ENCODE data around the gene REEP1.

DNA sequence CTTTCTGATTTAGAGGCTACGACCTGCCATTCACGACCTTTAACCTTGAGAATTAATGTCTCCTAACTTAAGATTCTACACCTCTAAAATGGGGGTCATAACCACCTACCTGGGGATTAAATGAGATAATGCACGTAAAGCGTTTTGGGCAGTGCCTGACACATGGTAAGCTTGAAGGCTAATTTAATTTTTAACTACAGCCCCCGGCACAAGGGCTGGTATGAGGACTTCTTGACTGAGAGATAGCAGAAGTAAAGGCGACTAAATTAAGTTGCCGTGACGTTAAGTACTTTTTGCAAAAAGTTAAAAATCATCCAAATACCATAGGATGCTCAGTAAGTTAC, 137.6 kb downstream of the REEP1 start:
- TF ChIP-seq POLR2A (IDR thresholded peaks at IDR 0.05; ENCODE audit: insufficient read depth in 1 of 2, low read depth in 2 of 2, low read length in 2 of 2) (no peak), ZFP36 (IDR thresholded peaks at IDR 0.05; ENCODE audit: borderline replicate concordance, low read depth, low read length, partially characterized antibody) (no peak)
